ENCODE data around the gene TRAPPC10.
A peak's percentile ranks its signal among the peaks of the same experiment; 100 is the strongest.

Gene TRAPPC10

GRCh38 chr21:43971992-43972255 lies 40.2 kb upstream of the TRAPPC10 start:
- Histone ChIP-seq H3K4me1 (ENCODE audit: control insufficient read depth in 1 of 2, insufficient read depth in 2 of 2, low read length in 2 of 2) (peaks cover 0 to 6% of the 10 kb centered on the region in 2 donors), H3K27me3 (ENCODE audit: control insufficient read depth in 1 of 2, insufficient read depth in 2 of 2, low read length in 2 of 2) (no peaks in the 10 kb centered on the region), H3K9ac (ENCODE audit: low read depth in 1 of 2, low read length in 2 of 2) (no peak overlapping the region), H3K27ac (ENCODE audit: low read depth, low read length) (no peak overlapping the region), H3K4me3 (ENCODE audit: low read depth in 1 of 2, low read length in 2 of 2) (no peak overlapping the region), H3K36me3 (ENCODE audit: control insufficient read depth in 1 of 2, insufficient read depth in 2 of 2, low read length in 2 of 2) (peaks cover 23 to 60% of the 10 kb centered on the region in 2 donors), H3K9me3 (ENCODE audit: control insufficient read depth in 1 of 2, low read length in 2 of 2) (no peaks in the 10 kb centered on the region)

- Histone ChIP-seq H3K4me3 (ENCODE audit: low read depth in 1 of 2, low read length in 2 of 2) (no peak overlapping the region), H3K27me3 (ENCODE audit: control insufficient read depth in 1 of 2, insufficient read depth in 2 of 2, low read length in 2 of 2) (no peaks in the 10 kb centered on the region), H3K9ac (ENCODE audit: low read depth in 1 of 2, low read length in 2 of 2) (no peak overlapping the region), H3K4me1 (ENCODE audit: control insufficient read depth in 1 of 2, insufficient read depth in 2 of 2, low read length in 2 of 2) (peaks cover 0 to 6% of the 10 kb centered on the region in 2 donors), H3K9me3 (ENCODE audit: control insufficient read depth in 1 of 2, low read length in 2 of 2) (no peaks in the 10 kb centered on the region), H3K27ac (ENCODE audit: low read depth, low read length) (no peak overlapping the region), H3K36me3 (ENCODE audit: control insufficient read depth in 1 of 2, insufficient read depth in 2 of 2, low read length in 2 of 2) (peaks cover 16 to 56% of the 10 kb centered on the region in 2 donors)
Measured at GRCh38 chr21:43972850-43973633, 39.1 kb upstream of the TRAPPC10 start.

GRCh38 chr21:43973634-43973955 lies 38.5 kb upstream of the TRAPPC10 start:
- Histone ChIP-seq H3K4me3 (ENCODE audit: low read depth in 1 of 2, low read length in 2 of 2) (no peak overlapping the region), H3K27ac (ENCODE audit: low read depth, low read length) (no peak overlapping the region), H3K36me3 (ENCODE audit: control insufficient read depth in 1 of 2, insufficient read depth in 2 of 2, low read length in 2 of 2) (peaks cover 18 to 59% of the 10 kb centered on the region in 2 donors), H3K4me1 (ENCODE audit: control insufficient read depth in 1 of 2, insufficient read depth in 2 of 2, low read length in 2 of 2) (peaks cover 0 to 6% of the 10 kb centered on the region in 2 donors), H3K9ac (ENCODE audit: low read depth in 1 of 2, low read length in 2 of 2) (no peak overlapping the region), H3K27me3 (ENCODE audit: control insufficient read depth in 1 of 2, insufficient read depth in 2 of 2, low read length in 2 of 2) (no peaks in the 10 kb centered on the region), H3K9me3 (ENCODE audit: control insufficient read depth in 1 of 2, low read length in 2 of 2) (no peaks in the 10 kb centered on the region)

GRCh38 chr21:43974791-43975468 lies 37.2 kb upstream of the TRAPPC10 start:
- no peaks in the 10 kb centered on the region for H3K27me3 ChIP-seq (ENCODE audit: control insufficient read depth in 1 of 2, insufficient read depth in 2 of 2, low read length in 2 of 2)
- peak overlapping the region in 1 of 2 donors; percentile 20 for H3K9ac ChIP-seq (ENCODE audit: low read depth in 1 of 2, low read length in 2 of 2)
- no peak overlapping the region for H3K4me3 ChIP-seq (ENCODE audit: low read depth in 1 of 2, low read length in 2 of 2)
- no peak overlapping the region for H3K27ac ChIP-seq (ENCODE audit: low read depth, low read length)
- H3K4me1 ChIP-seq (ENCODE audit: control insufficient read depth in 1 of 2, insufficient read depth in 2 of 2, low read length in 2 of 2), result peaks cover 0 to 6% of the 10 kb centered on the region in 2 donors
- no peaks in the 10 kb centered on the region for H3K9me3 ChIP-seq (ENCODE audit: control insufficient read depth in 1 of 2, low read length in 2 of 2)
- H3K36me3 ChIP-seq (ENCODE audit: control insufficient read depth in 1 of 2, insufficient read depth in 2 of 2, low read length in 2 of 2), result peaks cover 14 to 56% of the 10 kb centered on the region in 2 donors

GRCh38 chr21:43975469-43976098 lies 36.5 kb upstream of the TRAPPC10 start:
- no peak overlapping the region for H3K4me3 ChIP-seq (ENCODE audit: low read depth in 1 of 2, low read length in 2 of 2)
- peak overlapping the region in 1 of 2 donors; percentile 20 for H3K9ac ChIP-seq (ENCODE audit: low read depth in 1 of 2, low read length in 2 of 2)
- H3K9me3 ChIP-seq (ENCODE audit: control insufficient read depth in 1 of 2, low read length in 2 of 2), result no peaks in the 10 kb centered on the region
- H3K4me1 ChIP-seq (ENCODE audit: control insufficient read depth in 1 of 2, insufficient read depth in 2 of 2, low read length in 2 of 2), result peaks cover 0 to 6% of the 10 kb centered on the region in 2 donors
- no peaks in the 10 kb centered on the region for H3K27me3 ChIP-seq (ENCODE audit: control insufficient read depth in 1 of 2, insufficient read depth in 2 of 2, low read length in 2 of 2)
- H3K27ac ChIP-seq (ENCODE audit: low read depth, low read length), result no peak overlapping the region
- peaks cover 9 to 54% of the 10 kb centered on the region in 2 donors for H3K36me3 ChIP-seq (ENCODE audit: control insufficient read depth in 1 of 2, insufficient read depth in 2 of 2, low read length in 2 of 2)

- Histone ChIP-seq H3K27ac (ENCODE audit: low read depth, low read length) (no peak overlapping the region), H3K27me3 (ENCODE audit: control insufficient read depth in 1 of 2, insufficient read depth in 2 of 2, low read length in 2 of 2) (no peaks in the 10 kb centered on the region), H3K4me1 (ENCODE audit: control insufficient read depth in 1 of 2, insufficient read depth in 2 of 2, low read length in 2 of 2) (peaks cover 0 to 6% of the 10 kb centered on the region in 2 donors), H3K4me3 (ENCODE audit: low read depth in 1 of 2, low read length in 2 of 2) (no peak overlapping the region), H3K36me3 (ENCODE audit: control insufficient read depth in 1 of 2, insufficient read depth in 2 of 2, low read length in 2 of 2) (peaks cover 10 to 55% of the 10 kb centered on the region in 2 donors), H3K9me3 (ENCODE audit: control insufficient read depth in 1 of 2, low read length in 2 of 2) (no peaks in the 10 kb centered on the region), H3K9ac (ENCODE audit: low read depth in 1 of 2, low read length in 2 of 2) (no peak overlapping the region)
Measured at GRCh38 chr21:43976661-43977060, 35.4 kb upstream of the TRAPPC10 start.

- Histone ChIP-seq H3K4me3 (ENCODE audit: low read depth in 1 of 2, low read length in 2 of 2) (no peak overlapping the region), H3K9me3 (ENCODE audit: control insufficient read depth in 1 of 2, low read length in 2 of 2) (no peaks in the 10 kb centered on the region), H3K27me3 (ENCODE audit: control insufficient read depth in 1 of 2, insufficient read depth in 2 of 2, low read length in 2 of 2) (no peaks in the 10 kb centered on the region), H3K36me3 (ENCODE audit: control insufficient read depth in 1 of 2, insufficient read depth in 2 of 2, low read length in 2 of 2) (peaks cover 11 to 52% of the 10 kb centered on the region in 2 donors), H3K9ac (ENCODE audit: low read depth in 1 of 2, low read length in 2 of 2) (no peak overlapping the region), H3K27ac (ENCODE audit: low read depth, low read length) (no peak overlapping the region), H3K4me1 (ENCODE audit: control insufficient read depth in 1 of 2, insufficient read depth in 2 of 2, low read length in 2 of 2) (peaks cover 0 to 6% of the 10 kb centered on the region in 2 donors)
Measured at GRCh38 chr21:43978060-43978459, 34.0 kb upstream of the TRAPPC10 start.

GRCh38 chr21:43979654-43980053 lies 32.5 kb upstream of the TRAPPC10 start:
- Histone ChIP-seq H3K9ac (ENCODE audit: low read depth in 1 of 2, low read length in 2 of 2) (no peak overlapping the region), H3K27ac (ENCODE audit: low read depth, low read length) (no peak overlapping the region)

GRCh38 chr21:43981151-43981870 lies 30.8 kb upstream of the TRAPPC10 start:
- no peaks in the 10 kb centered on the region for H3K27me3 ChIP-seq (ENCODE audit: control insufficient read depth in 1 of 2, insufficient read depth in 2 of 2, low read length in 2 of 2)
- H3K36me3 ChIP-seq (ENCODE audit: control insufficient read depth in 1 of 2, insufficient read depth in 2 of 2, low read length in 2 of 2), result peaks cover 11 to 43% of the 10 kb centered on the region in 2 donors
- no peak overlapping the region for H3K27ac ChIP-seq (ENCODE audit: low read depth, low read length)
- no peak overlapping the region for H3K9ac ChIP-seq (ENCODE audit: low read depth in 1 of 2, low read length in 2 of 2)
- no peaks in the 10 kb centered on the region for H3K4me1 ChIP-seq (ENCODE audit: control insufficient read depth in 1 of 2, insufficient read depth in 2 of 2, low read length in 2 of 2)
- no peaks in the 10 kb centered on the region for H3K9me3 ChIP-seq (ENCODE audit: control insufficient read depth in 1 of 2, low read length in 2 of 2)
- H3K4me3 ChIP-seq (ENCODE audit: low read depth in 1 of 2, low read length in 2 of 2), result no peak overlapping the region

More at GRCh38 chr21:43979654-43980053, 32.5 kb upstream of the TRAPPC10 start:
- Histone ChIP-seq H3K9me3 (ENCODE audit: control insufficient read depth in 1 of 2, low read length in 2 of 2) (no peaks in the 10 kb centered on the region), H3K36me3 (ENCODE audit: control insufficient read depth in 1 of 2, insufficient read depth in 2 of 2, low read length in 2 of 2) (peaks cover 11 to 47% of the 10 kb centered on the region in 2 donors), H3K27me3 (ENCODE audit: control insufficient read depth in 1 of 2, insufficient read depth in 2 of 2, low read length in 2 of 2) (no peaks in the 10 kb centered on the region), H3K4me3 (ENCODE audit: low read depth in 1 of 2, low read length in 2 of 2) (no peak overlapping the region), H3K4me1 (ENCODE audit: control insufficient read depth in 1 of 2, insufficient read depth in 2 of 2, low read length in 2 of 2) (peaks cover 0 to 6% of the 10 kb centered on the region in 2 donors)

GRCh38 chr21:43981871-43982210 lies 30.3 kb upstream of the TRAPPC10 start:
- Histone ChIP-seq H3K27me3 (ENCODE audit: control insufficient read depth in 1 of 2, insufficient read depth in 2 of 2, low read length in 2 of 2) (no peaks in the 10 kb centered on the region), H3K27ac (ENCODE audit: low read depth, low read length) (no peak overlapping the region), H3K9ac (ENCODE audit: low read depth in 1 of 2, low read length in 2 of 2) (no peak overlapping the region), H3K4me1 (ENCODE audit: control insufficient read depth in 1 of 2, insufficient read depth in 2 of 2, low read length in 2 of 2) (no peaks in the 10 kb centered on the region), H3K4me3 (ENCODE audit: low read depth in 1 of 2, low read length in 2 of 2) (no peak overlapping the region), H3K36me3 (ENCODE audit: control insufficient read depth in 1 of 2, insufficient read depth in 2 of 2, low read length in 2 of 2) (peaks cover 11 to 43% of the 10 kb centered on the region in 2 donors), H3K9me3 (ENCODE audit: control insufficient read depth in 1 of 2, low read length in 2 of 2) (no peaks in the 10 kb centered on the region)
